Hindlimb muscle (tissue), 1 donor: ENCODE results near the gene DEAF1. TPM values are rescaled to one million over a fixed set of nuclear protein-coding genes. Genes with fewer than 3 reads are reported as not detected.
"Not testable (repeated sequence)": the region's sequence is repeated elsewhere in the genome, so short reads cannot be mapped to it uniquely, and the experiment has no call there.

ENCODE experiments used
- DNase-seq: peaks from one replicate; pipeline ENCODE4 v3.0.0-alpha.2; 2013
- polyA plus RNA-seq: library from polyadenylated mRNA; unstranded; fragments of 120-200 nt; gene quantifications from one replicate; pipeline ENCODE4 v1.2.1, GENCODE V29; 2013; ENCODE audit not compliant: insufficient read length

DEAF1 gene
- 36.5 TPM for polyA plus RNA-seq

- DNase-seq, result peak; percentile 98
Measured at GRCh38 chr11:694563-695287, at the start of gene DEAF1. Gene DEAF1 (minus strand): TSS chr11:695222. CDS start chr11:695047, 175 bp downstream.

DNA sequence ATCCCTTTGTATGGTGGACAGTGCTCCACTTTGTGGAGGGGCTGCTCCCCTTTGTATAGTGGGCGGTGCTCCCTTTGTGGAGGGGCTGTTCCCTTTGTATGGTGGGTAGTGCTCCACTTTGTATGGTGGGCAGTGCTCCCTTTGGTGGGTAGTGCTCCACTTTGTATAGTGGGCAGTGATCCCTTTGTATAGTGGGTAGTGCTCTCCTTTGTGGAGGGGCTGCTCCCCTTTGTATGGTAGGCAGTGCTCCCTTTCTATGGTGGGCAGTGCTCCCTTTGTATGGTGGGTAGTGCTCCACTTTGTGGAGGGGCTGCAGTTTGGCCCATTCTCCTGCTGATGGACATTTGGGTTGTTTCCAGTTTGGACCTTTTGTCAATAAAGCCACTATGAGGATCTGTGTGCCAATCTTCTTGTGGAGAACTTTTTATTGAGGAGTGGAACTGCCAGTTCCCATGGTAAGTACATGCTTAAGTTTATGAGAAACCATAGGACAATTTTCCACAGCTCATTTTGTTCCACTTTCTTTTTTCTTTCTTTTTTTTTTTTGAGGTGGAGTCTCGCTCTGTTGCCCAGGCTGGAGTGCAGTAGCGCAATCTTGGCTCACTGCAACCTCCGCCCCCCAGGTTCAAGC is 47.7 kb upstream of the DEAF1 start:
- no peak for DNase-seq

DNA sequence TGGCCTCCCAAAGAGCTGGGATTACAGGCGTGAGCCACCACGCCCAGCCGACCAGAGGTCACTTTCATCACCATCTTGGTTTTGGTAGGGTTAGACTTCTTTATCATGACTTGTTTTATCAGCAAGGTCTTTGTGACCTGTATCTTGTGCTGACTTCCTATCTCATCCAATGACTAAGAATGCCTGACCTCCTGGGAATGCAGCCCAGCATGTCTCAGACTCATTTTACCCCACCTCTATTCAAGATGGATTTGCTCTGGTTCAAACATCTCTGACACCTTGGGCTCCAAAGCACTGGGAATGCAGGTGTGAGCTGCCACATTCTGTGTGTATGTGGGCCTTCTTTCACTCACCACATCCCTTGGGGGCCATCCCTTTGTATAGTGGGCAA is 47.1 kb upstream of the DEAF1 start:
- no peak for DNase-seq

- not testable (repeated sequence) for DNase-seq
Measured at GRCh38 chr11:737899-738298, 42.9 kb upstream of the DEAF1 start.

GRCh38 chr11:737366-737765 is 42.3 kb upstream of the DEAF1 start:
- DNase-seq, result no peak

- DNase-seq, result not testable (repeated sequence)
Measured at GRCh38 chr11:734541-734940, 39.5 kb upstream of the DEAF1 start.

GRCh38 chr11:733072-733471 is 38.0 kb upstream of the DEAF1 start:
- DNase-seq, result no peak

DNA sequence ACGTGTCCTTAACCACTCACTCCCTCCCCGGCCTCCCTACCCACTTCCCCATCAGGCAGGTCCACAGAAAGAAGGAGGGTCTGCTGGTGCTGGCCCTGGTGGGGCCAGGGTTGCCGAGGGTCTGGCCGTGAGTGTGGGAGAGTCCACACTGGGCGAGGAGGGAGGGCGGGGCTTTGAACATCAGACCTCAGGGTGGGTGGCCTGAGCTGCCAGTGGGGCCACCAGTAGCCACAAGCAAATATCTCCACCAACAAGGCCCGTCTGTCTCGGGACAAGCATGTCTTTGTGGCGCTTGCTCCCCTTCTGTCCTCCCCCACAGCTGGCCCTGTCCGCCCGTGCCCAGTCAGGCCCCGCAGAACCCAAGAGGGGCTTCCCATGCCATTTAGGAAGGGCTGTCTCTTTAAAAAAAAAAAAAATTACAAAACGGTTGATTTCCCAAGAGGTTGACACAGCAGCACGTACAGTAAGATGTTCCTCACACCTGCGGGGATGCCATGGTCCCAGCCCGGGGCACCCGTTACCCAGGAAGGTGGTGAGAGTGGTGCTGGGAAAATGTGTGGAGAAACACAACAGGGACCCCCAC is 34.6 kb upstream of the DEAF1 start:
- no peak for DNase-seq

DNA sequence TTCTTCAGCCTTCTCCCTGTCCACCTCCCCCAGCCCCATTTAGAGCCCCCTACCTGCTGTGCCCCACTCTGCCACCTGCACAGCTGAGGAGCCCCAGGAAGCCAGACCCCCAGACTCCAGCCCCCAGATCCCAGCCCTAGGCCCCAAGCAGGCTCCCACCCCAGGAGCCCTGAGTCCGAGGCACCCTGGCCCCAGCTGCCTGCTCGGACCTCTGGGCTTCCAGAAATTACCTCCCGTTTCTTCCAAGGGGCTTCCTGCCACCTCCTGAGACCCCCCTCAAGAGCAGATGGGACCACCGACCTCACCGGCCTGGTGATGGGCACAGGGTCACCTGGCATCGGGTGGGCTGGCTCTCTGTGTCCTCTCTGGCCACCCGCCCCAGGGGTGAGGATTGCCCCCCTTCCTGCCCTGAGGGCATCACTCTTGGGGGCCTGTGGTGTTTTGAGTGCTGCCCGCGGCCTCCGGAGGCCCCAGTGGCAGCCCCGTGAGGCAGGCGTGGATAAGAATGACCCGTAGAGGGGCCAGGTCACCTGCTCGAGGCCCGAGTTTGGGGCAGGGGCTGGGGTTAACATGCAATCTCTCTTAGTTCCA is 34.0 kb upstream of the DEAF1 start:
- no peak for DNase-seq

GRCh38 chr11:727859-728748 is 33.1 kb upstream of the DEAF1 start:
- peak; percentile 61 for DNase-seq

- no peak for DNase-seq
Measured at GRCh38 chr11:727281-727701, 32.3 kb upstream of the DEAF1 start.

DNA sequence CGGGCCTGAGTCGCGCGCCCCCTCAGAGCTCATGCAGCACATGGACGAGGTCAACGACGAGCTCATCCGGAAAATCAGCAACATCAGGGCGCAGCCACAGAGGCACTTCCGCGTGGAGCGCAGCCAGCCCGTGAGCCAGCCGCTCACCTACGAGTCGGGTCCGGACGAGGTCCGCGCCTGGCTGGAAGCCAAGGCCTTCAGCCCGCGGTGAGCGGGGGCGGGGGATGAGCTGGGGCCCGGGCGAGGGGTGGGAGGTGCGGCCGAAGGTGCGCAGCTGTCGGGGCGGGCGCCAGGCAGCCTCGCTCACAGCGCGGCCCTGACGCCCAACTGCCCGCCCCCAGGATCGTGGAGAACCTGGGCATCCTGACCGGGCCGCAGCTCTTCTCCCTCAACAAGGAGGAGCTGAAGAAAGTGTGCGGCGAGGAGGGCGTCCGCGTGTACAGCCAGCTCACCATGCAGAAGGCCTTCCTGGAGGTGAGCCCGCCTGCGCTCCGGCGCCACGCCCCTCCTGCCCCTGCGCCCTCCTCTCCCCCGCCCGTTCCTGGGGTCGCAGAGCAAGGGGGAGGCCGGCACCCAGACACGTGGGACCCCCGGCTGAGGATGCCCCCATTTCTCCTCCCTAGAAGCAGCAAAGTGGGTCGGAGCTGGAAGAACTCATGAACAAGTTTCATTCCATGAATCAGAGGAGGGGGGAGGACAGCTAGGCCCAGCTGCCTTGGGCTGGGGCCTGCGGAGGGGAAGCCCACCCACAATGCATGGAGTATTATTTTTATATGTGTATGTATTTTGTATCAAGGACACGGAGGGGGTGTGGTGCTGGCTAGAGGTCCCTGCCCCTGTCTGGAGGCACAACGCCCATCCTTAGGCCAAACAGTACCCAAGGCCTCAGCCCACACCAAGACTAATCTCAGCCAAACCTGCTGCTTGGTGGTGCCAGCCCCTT is 31.5 kb upstream of the DEAF1 start:
- DNase-seq, result no peak

DNA sequence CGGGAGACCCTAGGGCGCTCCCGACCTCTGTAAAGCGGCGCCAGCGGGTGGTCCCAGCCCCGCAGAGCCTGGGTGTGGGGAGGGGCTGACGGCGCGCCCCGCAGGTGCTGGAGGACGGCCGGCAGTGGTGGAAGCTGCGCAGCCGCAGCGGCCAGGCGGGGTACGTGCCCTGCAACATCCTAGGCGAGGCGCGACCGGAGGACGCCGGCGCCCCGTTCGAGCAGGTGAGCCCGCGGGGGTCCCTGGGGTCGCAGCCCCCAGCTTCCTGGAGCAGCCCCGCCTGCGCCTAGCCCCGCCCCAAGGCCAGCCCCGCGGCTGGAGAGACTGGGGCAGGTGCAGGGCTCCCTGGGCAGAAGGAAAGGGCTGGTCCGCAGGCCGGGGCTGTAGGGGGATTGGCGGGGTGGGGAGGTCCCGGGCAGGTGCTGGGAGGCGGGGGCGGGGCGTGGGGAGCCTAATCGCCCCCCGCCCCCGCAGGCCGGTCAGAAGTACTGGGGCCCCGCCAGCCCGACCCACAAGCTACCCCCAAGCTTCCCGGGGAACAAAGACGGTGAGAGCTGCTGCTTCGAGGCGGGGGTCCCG is 30.7 kb upstream of the DEAF1 start:
- DNase-seq, result no peak

DNA sequence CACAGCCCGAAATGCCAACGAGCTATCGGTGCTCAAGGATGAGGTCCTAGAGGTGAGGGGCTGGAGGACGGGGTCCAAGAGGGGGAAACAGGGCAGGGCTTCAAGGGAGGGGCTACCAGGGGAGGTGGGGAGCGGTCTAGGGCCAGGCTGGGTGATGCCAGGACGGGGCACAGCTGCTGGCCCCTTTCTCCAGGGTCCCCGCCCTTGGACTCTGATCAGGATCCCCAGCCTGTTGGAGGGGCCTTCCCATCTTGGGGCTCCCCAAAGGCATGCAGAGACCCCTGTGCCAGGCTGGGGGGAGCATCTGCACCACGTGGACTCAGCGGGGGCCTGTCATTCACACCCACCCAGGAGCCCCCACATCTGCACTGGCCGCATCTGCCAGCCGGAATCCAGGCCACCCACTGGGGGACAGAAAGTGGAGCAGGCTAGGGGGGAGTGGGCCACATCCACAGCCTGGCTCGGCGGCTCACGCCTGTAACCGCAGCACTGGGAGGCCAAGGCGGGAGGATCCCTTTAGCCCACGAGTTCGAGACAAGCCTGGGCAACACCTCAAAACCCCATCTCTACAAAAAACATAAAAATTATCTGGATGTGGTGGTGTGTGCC is 29.9 kb upstream of the DEAF1 start:
- DNase-seq, result no peak

- no peak for DNase-seq
Measured at GRCh38 chr11:724049-724777, 29.2 kb upstream of the DEAF1 start.

GRCh38 chr11:723120-723883 is 28.3 kb upstream of the DEAF1 start:
- peak; percentile 63 for DNase-seq

- no peak for DNase-seq
Measured at GRCh38 chr11:722346-722811, 27.4 kb upstream of the DEAF1 start.

- DNase-seq, result no peak
Measured at GRCh38 chr11:721741-722345, 26.8 kb upstream of the DEAF1 start.
